ENCODE measurements around the gene LIMS3. TPM values are rescaled to one million over a fixed set of nuclear protein-coding genes. Genes with fewer than 3 reads are reported as not detected.
"Not testable (repeated sequence)": the region's sequence is repeated elsewhere in the genome, so short reads cannot be mapped to it uniquely, and the experiment has no call there.

Gene LIMS3
- polyA plus RNA-seq, 3 donors, result 0.53 to 6.0 (median 5.7) TPM

DNA sequence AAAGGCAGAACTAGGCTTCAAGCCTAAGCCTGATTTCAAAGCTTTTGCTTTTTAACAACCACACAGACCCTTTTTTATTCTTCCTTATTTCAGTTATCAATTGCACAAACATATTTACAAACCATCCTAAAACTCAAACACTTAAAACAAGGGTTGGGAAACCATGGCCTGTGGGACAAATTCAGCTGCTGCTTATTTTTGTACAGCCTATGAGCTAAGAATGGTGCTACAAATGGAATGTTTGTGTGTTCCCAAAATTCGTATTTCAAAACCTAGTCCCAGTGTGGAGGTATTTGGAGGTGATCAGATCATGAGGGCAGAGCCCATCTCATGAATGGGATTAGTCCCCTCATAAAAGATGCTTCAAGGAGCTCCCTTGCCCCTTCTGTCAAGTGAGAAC is 67.0 kb downstream of the LIMS3 start:
- H3K4me3 ChIP-seq (replicated peaks in 1 of 3; ENCODE audit: low read depth in 2 of 3, low read length in 3 of 3); H3K4me1 Mint-ChIP-seq; H3K4me3 Mint-ChIP-seq; H3K9me3 Mint-ChIP-seq; H3K36me3 Mint-ChIP-seq; H3K4me1 ChIP-seq (ENCODE audit: control insufficient read depth in 1 of 2, insufficient read depth in 2 of 2, low read length in 2 of 2); H3K27me3 ChIP-seq (ENCODE audit: control insufficient read depth in 2 of 2, insufficient read depth in 2 of 2, low read length in 2 of 2); H3K9ac ChIP-seq (ENCODE audit: insufficient read depth, low read length, poor library complexity, severe bottlenecking); H3K4me2 ChIP-seq (replicated peaks; ENCODE audit: extremely low read depth, low read length, poor library complexity, severe bottlenecking); H4K20me1 ChIP-seq (ENCODE audit: insufficient read depth, low read length); H3K9me3 ChIP-seq (replicated peaks in 1 of 2; ENCODE audit: control insufficient read depth in 1 of 2, insufficient read depth in 1 of 2, low read length in 2 of 2); H2AFZ ChIP-seq (ENCODE audit: insufficient read depth, low read depth, low read length, poor library complexity, severe bottlenecking); DNase-seq; H3K79me2 ChIP-seq (ENCODE audit: insufficient read depth, low read length); H3K27me3 Mint-ChIP-seq (ENCODE audit: low read depth in 3 of 3); H3K36me3 ChIP-seq (replicated peaks in 1 of 2; ENCODE audit: control insufficient read depth in 1 of 2, insufficient read depth in 2 of 2, low read length in 2 of 2); H3K27ac ChIP-seq (ENCODE audit: low read depth in 1 of 2, low read length in 2 of 2); intact Hi-C loops (cut with micrococcal nuclease); H3K27ac Mint-ChIP-seq: not testable (repeated sequence)
- no CpG with 5 or more reads among the region's 1 CpG for WGBS (ENCODE audit: insufficient coverage)

DNA sequence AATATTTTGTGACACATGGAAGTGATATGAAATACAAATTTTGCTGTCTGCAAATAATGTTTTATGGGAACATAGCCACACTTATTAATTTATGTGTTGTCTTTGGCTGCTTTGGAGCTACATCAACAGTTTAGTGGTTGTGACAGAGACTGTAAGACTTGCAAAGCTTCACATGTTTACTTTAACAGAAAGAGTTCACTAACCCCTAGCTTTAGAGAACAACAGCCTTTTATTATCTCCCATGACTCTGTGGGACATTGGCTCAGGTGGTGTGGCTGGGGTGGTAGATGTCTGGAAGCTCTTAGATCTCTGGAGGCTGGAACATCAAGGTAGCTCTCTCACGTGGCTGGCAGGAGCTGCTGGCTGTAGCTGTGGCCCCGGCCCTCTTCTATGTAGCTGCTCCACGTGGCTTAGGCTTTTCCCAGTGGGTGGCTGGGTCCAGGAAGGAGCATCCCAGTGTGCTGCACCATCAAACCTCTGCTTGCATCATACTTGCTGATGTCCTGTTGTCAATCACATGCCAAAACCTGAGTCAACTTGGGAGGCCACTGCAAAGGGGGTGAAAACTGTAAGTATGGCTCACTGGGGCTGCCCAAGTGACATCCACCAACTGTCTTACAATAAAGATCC is 67.7 kb downstream of the LIMS3 start:
- H3K36me3 ChIP-seq (replicated peaks in 1 of 2; ENCODE audit: control insufficient read depth in 1 of 2, insufficient read depth in 2 of 2, low read length in 2 of 2); H3K79me2 ChIP-seq (ENCODE audit: insufficient read depth, low read length); H3K4me2 ChIP-seq (replicated peaks; ENCODE audit: extremely low read depth, low read length, poor library complexity, severe bottlenecking); DNase-seq; H3K36me3 Mint-ChIP-seq; H3K4me3 ChIP-seq (replicated peaks in 1 of 3; ENCODE audit: low read depth in 2 of 3, low read length in 3 of 3); H3K27ac Mint-ChIP-seq; H3K4me1 Mint-ChIP-seq; H3K27ac ChIP-seq (ENCODE audit: low read depth in 1 of 2, low read length in 2 of 2); H3K4me3 Mint-ChIP-seq; H2AFZ ChIP-seq (ENCODE audit: insufficient read depth, low read depth, low read length, poor library complexity, severe bottlenecking); H3K4me1 ChIP-seq (ENCODE audit: control insufficient read depth in 1 of 2, insufficient read depth in 2 of 2, low read length in 2 of 2); H3K9me3 Mint-ChIP-seq; H3K9ac ChIP-seq (ENCODE audit: insufficient read depth, low read length, poor library complexity, severe bottlenecking); H3K9me3 ChIP-seq (replicated peaks in 1 of 2; ENCODE audit: control insufficient read depth in 1 of 2, insufficient read depth in 1 of 2, low read length in 2 of 2); H3K27me3 ChIP-seq (ENCODE audit: control insufficient read depth in 2 of 2, insufficient read depth in 2 of 2, low read length in 2 of 2); intact Hi-C loops (cut with micrococcal nuclease); H4K20me1 ChIP-seq (ENCODE audit: insufficient read depth, low read length); H3K27me3 Mint-ChIP-seq (ENCODE audit: low read depth in 3 of 3): not testable (repeated sequence)
- no CpG with 5 or more reads among the region's 3 CpGs for WGBS (ENCODE audit: insufficient coverage)

DNA sequence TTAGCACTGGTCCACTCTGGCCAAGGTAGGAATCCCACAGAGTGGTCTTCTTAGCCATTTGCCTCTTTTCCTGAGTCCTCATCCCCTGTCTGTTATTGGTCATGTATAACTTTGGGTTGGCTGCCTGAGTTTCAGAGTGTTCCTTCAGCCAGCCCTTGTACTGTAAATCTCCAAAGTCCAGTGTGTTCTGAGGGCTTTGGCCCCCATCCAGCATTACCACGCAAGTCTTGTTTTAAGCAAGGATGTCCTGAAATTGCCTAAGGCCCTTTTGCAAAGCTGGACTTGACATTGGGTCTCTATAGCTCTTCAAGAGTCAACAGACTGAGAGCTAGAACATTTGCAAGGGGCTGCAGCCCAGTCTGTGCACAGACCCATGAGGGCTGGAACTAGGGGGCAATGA is 68.4 kb downstream of the LIMS3 start:
- WGBS (ENCODE audit: insufficient coverage), result no CpG with 5 or more reads among the region's 1 CpG

DNA sequence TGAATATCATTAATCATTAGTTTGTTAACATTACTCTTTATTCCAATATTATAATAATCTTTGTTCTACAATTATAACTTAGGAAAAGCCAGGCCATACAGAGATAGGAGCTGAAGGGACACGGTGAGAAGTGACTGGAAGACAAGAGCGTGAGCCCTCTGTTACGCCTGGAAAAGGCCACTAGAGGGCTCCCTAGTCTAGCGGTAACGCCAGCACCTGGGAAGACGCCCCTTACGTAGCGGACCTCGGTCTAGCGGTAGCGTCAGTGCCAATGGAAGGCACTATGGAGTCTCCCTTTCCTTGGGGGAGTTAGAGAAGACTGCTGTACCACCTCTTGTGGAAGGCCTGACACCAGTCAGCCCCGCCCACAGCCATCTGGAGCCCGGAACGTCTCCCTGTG is 71.4 kb downstream of the LIMS3 start:
- H3K9me3 Mint-ChIP-seq; H3K9me3 ChIP-seq (replicated peaks in 1 of 2; ENCODE audit: control insufficient read depth in 1 of 2, insufficient read depth in 1 of 2, low read length in 2 of 2); H3K4me2 ChIP-seq (replicated peaks; ENCODE audit: extremely low read depth, low read length, poor library complexity, severe bottlenecking); H3K4me1 ChIP-seq (ENCODE audit: control insufficient read depth in 1 of 2, insufficient read depth in 2 of 2, low read length in 2 of 2); H3K9ac ChIP-seq (ENCODE audit: insufficient read depth, low read length, poor library complexity, severe bottlenecking); H2AFZ ChIP-seq (ENCODE audit: insufficient read depth, low read depth, low read length, poor library complexity, severe bottlenecking); H3K4me3 Mint-ChIP-seq; H3K36me3 ChIP-seq (replicated peaks in 1 of 2; ENCODE audit: control insufficient read depth in 1 of 2, insufficient read depth in 2 of 2, low read length in 2 of 2); H3K27ac ChIP-seq (ENCODE audit: low read depth in 1 of 2, low read length in 2 of 2); H3K4me1 Mint-ChIP-seq; H4K20me1 ChIP-seq (ENCODE audit: insufficient read depth, low read length); H3K36me3 Mint-ChIP-seq; H3K27ac Mint-ChIP-seq; H3K79me2 ChIP-seq (ENCODE audit: insufficient read depth, low read length); H3K27me3 ChIP-seq (ENCODE audit: control insufficient read depth in 2 of 2, insufficient read depth in 2 of 2, low read length in 2 of 2); H3K4me3 ChIP-seq (replicated peaks in 1 of 3; ENCODE audit: low read depth in 2 of 3, low read length in 3 of 3); H3K27me3 Mint-ChIP-seq (ENCODE audit: low read depth in 3 of 3); DNase-seq; intact Hi-C loops (cut with micrococcal nuclease): not testable (repeated sequence)
- no CpG with 5 or more reads among the region's 14 CpGs for WGBS (ENCODE audit: insufficient coverage)

More for the DNA sequence above, 68.4 kb downstream of the LIMS3 start:
- H3K4me2 ChIP-seq (replicated peaks; ENCODE audit: extremely low read depth, low read length, poor library complexity, severe bottlenecking); H3K9me3 Mint-ChIP-seq; DNase-seq; H3K36me3 Mint-ChIP-seq; H3K4me1 Mint-ChIP-seq; H3K27me3 ChIP-seq (ENCODE audit: control insufficient read depth in 2 of 2, insufficient read depth in 2 of 2, low read length in 2 of 2); H3K27me3 Mint-ChIP-seq (ENCODE audit: low read depth in 3 of 3); H3K27ac ChIP-seq (ENCODE audit: low read depth in 1 of 2, low read length in 2 of 2); H3K9me3 ChIP-seq (replicated peaks in 1 of 2; ENCODE audit: control insufficient read depth in 1 of 2, insufficient read depth in 1 of 2, low read length in 2 of 2); H3K4me3 ChIP-seq (replicated peaks in 1 of 3; ENCODE audit: low read depth in 2 of 3, low read length in 3 of 3); intact Hi-C loops (cut with micrococcal nuclease); H3K27ac Mint-ChIP-seq; H3K36me3 ChIP-seq (replicated peaks in 1 of 2; ENCODE audit: control insufficient read depth in 1 of 2, insufficient read depth in 2 of 2, low read length in 2 of 2); H3K4me3 Mint-ChIP-seq; H3K9ac ChIP-seq (ENCODE audit: insufficient read depth, low read length, poor library complexity, severe bottlenecking); H3K79me2 ChIP-seq (ENCODE audit: insufficient read depth, low read length); H2AFZ ChIP-seq (ENCODE audit: insufficient read depth, low read depth, low read length, poor library complexity, severe bottlenecking); H4K20me1 ChIP-seq (ENCODE audit: insufficient read depth, low read length); H3K4me1 ChIP-seq (ENCODE audit: control insufficient read depth in 1 of 2, insufficient read depth in 2 of 2, low read length in 2 of 2): not testable (repeated sequence)

Data from CD14-positive monocyte (primary cell).